HL-60/S4 treated with phorbol 12-myristate 13-acetate at 8.2 ng/mL for 4 days and 3 days (cell line): ENCODE data around the gene HOXC9.

Source experiments
- in situ Hi-C: fragments of 300-500 bp; cut with MboI; formaldehyde crosslinking; loops from 2 replicates; pipeline ENCODE4 v1.15.0; 2022; ENCODE audit warnings: low sequenced_read_pairs

The HOXC9 gene

DNA sequence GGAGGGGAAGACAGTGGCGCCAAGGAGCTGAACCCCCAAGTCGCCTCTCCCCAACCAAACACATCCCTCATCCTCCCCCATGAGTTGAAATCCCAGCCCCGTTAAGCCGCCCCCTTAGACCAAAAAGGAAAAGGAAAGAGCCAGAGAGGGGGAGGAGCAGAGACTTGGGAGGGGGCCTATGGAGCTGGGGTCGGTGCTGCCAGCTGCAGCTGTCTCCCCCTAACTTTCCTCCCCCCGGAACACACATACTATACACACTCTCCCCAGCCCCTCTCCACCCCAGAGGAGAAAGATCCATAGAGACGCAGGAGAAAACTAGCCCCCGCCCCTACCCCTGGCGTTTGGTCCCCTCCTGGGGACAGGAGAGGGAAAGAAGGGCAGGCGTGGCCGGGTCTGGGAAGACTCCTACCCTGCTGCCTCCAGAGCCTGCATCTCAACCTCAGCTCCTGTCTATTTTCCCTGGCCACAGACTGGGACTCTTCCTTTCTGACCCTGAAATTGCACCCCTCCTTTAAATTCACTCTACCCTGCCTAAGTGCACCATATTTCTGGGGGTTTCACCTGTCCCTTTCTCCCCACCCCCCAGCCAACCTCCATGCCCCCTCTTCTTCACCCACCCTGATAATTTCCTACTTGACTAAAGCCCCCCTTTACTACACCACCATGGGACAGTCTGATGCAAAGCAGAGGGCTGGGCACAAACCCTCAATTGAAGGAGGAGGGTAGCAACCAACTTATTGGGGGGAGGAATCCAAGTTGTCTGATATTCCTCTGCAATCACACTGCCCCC lies 1.7 kb upstream of the HOXC9 start:
- in situ Hi-C loops = loop anchor here (10.0 to 25.0 kb wide), 2 partner anchors 216 to 364 kb away; partner anchors contain the start of gene GPR84

DNA sequence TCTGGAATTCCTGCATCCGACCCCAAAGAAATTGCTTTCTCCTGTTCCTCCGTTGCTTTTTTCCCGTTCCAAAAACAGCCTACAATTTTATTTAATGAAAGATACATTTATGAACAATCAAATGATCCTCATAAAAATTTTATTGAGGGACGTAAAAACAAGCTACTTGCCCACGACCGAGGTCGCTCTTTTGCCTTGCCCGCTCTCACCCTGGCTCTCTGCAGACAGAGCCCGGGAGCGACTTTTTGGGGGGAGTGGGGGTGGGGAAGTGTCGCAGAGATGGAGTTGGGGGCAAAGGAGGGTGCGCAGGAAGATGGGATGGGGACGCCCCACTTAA lies 1.1 kb upstream of the HOXC9 start:
- in situ Hi-C loops = loop anchor here (10.0 to 25.0 kb wide), 2 partner anchors 216 to 363 kb away; partner anchors contain the start of gene GPR84

DNA sequence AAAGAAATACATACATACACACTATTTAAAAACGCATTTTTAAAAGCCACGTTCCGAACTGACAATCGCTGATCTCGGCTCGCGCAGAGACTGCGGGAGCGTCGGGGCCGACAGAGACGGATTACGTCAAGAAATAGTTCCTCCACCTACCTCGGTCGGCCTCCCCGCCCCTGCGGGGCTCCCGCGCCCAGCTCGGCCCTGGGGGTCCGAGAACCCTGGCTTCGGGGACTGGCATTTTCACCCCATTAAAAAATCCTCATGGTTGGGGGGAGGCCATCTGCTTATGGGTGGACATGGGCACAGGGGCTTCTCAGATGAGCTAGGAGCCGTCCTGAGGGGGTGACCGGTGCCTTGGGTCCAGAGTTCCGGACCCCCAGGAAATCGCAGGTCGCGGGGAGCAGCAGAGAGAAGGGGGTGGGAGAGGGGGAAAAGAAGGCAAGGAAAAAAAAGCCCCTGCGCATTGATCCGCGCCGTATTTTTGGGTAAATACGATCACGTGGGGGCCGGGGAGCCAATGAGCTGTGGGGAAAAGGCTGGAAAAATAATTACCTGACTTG lies 324 bp upstream of the HOXC9 start:
- in situ Hi-C loops = loop anchor here (10.0 to 25.0 kb wide), 2 partner anchors 215 to 363 kb away; partner anchors contain the start of gene GPR84

GRCh38 chr12:54001283-54002187 lies 1.6 kb downstream of the HOXC9 start:
- in situ Hi-C loops = no loop called here

- in situ Hi-C loops = no loop called here
These were observed 2.4 kb downstream of the HOXC9 start for GRCh38 chr12:54002278-54002914.

DNA sequence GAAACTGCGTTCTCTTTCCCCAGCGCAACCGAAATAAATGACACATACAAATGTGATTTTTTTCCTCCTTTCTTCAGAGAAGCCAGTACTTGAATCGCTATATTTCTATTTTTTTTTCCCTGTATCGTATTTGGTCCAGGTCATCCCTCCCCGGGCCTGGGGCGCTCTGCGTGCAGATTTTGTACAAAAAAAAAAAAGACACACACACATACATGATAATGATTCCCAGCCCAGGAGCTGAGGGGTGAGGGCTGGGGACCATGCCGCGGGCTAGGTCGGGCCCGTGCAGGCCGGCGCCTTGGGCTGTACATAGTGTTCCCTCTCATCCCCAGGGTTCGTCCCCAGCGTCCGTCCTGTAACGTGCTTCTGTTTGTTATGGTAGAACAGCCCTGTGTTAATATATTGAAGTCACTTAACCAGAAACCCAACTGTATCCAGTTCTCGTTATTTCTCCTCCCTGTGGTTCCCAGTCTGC lies 3.0 kb downstream of the HOXC9 start:
- in situ Hi-C loops = no loop called here

GRCh38 chr12:54003625-54004024 lies 3.7 kb downstream of the HOXC9 start:
- in situ Hi-C loops = no loop called here

DNA sequence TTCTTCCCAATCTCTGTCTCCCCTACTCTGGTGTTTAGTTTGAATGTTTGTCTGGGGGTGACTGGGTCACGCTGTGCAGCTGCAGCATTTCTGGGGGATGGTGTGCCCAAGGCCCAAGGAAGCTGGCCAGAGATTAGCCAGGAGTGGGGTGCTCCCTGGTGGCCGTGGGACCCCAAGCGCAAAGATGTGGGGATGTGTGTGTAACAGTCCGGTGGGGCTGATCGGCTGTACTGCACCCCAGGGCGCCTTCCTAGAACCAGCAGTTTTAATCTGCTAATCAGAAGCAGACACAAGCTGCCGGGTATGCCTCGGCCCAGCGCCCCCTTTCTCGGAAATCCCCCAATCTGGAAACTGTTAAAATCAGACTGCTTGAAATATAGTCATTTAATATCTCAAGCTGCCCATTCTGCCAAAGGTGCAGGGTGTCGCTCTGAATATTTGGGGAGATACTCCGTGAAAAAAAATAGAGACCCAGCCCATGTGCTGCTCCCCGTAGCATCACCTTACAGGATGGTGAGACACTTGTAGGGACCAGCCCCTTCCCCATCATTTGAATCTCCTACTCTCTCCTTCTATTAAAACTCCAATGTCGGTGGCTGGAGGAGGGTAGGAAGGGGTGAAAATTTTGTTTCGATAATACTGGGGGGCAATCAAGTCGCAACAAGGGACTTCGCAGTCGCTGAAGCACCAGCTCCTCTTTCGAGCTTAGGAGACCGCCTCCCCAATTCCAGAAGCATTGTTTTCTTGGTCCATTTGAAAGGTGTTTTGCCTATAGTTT lies 4.3 kb downstream of the HOXC9 start:
- in situ Hi-C loops = no loop called here

DNA sequence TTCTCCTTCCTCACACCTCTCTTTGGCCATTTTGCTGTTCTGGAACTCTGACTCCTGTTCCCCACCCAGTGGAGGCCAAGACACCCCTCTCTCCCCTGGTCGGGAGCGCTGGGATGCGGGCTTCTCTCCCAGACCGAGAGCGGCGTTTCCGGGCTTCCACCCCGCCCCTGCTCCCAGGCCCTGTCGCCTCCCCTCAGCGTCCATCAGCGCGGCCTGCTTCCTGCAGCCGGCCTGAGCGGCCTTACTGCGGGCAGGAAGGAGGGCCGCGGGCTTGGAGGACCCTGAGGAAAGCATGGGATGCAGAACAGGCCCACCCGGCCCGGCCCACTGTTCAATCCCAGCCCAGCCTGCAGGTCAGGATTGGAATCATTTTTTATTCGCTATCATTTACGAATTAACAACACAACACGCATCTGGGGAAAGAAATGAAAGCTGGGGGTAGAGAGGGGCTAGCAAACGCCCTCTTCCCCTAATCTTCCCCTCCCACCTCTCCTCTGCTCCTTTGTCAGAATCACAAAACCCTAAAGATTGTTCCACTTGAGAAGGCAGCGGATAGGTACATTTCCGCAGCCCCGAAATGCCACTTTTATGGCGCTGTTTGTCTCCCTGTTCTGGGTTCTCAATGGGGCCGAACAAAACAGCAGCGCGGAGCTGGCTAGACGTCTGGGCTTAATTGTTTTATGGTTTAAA lies 5.0 kb downstream of the HOXC9 start:
- in situ Hi-C loops = no loop called here

DNA sequence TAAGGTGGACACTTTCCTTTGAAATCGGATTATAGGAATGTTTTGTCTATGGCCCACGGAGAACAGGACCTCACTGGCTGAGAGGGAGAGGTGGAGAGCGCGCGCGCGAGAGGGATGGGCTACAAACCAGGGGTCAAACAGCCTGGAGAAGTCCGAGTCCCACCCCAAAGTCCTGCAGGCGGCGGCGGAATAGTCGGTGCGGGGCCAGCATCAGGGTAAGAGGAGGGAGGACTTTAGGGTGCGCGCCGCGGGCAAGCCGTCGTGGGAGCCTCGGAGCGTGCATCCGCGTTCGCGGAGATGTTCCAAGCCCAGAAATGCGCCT lies 5.5 kb downstream of the HOXC9 start:
- in situ Hi-C loops = no loop called here

GRCh38 chr12:54005853-54006558 lies 6.0 kb downstream of the HOXC9 start:
- in situ Hi-C loops = no loop called here

- in situ Hi-C loops = no loop called here
These were observed 6.7 kb downstream of the HOXC9 start for GRCh38 chr12:54006559-54007220.

GRCh38 chr12:54007538-54008259 lies 7.7 kb downstream of the HOXC9 start:
- in situ Hi-C loops = no loop called here

- in situ Hi-C loops = no loop called here
These were observed 8.2 kb downstream of the HOXC9 start for GRCh38 chr12:54008260-54008552.

DNA sequence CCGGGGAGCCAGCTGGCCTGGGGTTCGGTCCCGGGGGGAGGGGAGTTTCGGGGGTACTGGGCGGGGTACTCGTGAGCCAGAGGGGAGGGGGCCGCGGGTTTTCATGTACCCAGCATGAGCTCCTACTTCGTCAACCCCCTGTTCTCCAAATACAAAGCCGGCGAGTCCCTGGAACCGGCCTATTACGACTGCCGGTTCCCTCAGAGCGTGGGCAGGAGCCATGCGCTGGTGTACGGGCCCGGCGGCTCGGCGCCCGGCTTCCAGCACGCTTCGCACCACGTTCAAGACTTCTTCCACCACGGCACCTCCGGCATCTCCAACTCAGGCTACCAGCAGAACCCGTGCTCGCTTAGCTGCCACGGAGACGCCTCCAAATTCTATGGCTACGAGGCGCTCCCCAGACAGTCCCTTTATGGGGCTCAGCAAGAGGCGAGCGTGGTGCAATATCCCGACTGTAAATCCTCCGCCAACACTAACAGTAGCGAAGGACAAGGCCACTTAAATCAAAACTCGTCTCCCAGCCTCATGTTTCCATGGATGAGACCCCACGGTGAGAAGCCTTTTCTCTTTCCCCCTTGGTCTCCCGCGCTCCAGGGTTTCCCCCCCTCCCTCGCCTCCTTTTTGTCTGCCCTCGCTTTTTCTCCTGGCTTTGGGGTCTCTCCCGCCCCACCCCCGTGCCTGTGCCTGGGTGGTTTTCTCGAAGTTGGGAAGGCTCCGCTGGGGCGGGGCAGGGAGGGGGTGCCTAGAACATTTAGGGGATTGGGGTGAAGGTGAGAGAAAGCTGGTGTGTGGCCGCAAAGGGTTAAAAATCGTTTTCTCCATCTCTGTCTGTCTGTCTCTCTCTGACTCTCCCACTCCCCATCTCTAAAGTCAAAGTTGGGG lies 9.5 kb downstream of the HOXC9 start:
- in situ Hi-C loops = loop anchor here (10.0 kb wide), 1 partner anchor 185 kb away; no protein-coding TSS in a partner anchor

- in situ Hi-C loops = loop anchor here (10.0 kb wide), 1 partner anchor 184 kb away; no protein-coding TSS in a partner anchor
These were observed 10.4 kb downstream of the HOXC9 start for GRCh38 chr12:54010053-54010971.
